Measurements from ENCODE around the gene SLC22A12. TPM values are rescaled to one million over a fixed set of nuclear protein-coding genes. Genes with fewer than 3 reads are reported as not detected.

The SLC22A12 gene
- polyA plus RNA-seq, 1 experiment: not detected

DNA sequence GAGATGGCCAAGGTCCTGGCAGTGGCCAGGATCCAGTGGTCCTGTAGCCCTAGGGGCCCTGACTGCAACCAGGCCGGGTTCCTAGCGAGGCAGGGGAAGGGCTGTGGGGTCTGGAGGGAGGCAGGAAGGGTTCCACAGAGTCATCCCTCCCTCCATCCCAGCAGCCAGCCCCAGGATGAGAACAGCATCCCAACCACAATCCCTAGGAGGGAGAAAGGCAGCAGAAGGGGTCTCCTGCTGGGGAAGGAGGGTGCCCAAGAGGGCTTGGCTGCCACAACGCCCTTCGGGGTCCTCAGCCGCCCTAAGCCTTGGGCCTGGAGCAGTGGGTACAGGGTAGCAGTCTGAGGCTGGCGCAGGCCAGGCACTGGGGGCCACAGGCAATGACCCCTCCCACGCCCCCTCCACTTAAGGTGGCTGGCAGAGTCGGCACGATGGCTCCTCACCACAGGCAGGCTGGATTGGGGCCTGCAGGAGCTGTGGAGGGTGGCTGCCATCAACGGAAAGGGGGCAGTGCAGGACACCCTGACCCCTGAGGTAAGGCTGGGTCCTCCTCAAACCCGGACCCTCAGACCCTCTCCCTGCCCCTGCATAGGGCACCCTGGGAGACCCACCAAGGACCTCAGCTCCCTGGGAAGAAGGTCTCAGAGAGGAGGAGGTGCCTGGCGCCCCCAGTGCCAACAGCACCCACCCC lies 7.2 kb downstream of the SLC22A12 start:
- Histone ChIP-seq H3K27ac (ENCODE audit: low read depth, low read length) (no peak overlapping the region), H3K4me3 (ENCODE audit: low read depth, low read length) (no peak overlapping the region), H3K9me3 (ENCODE audit: control insufficient read depth, insufficient read depth, low read length) (peaks cover 18% of the 10 kb centered on the region), H3K27me3 (ENCODE audit: control insufficient read depth, insufficient read depth, low read length) (peaks cover 6% of the 10 kb centered on the region)
- ChIA-PET POLR2A (no interaction called here), CTCF (no interaction called here)
- TF ChIP-seq, protein P1, sequence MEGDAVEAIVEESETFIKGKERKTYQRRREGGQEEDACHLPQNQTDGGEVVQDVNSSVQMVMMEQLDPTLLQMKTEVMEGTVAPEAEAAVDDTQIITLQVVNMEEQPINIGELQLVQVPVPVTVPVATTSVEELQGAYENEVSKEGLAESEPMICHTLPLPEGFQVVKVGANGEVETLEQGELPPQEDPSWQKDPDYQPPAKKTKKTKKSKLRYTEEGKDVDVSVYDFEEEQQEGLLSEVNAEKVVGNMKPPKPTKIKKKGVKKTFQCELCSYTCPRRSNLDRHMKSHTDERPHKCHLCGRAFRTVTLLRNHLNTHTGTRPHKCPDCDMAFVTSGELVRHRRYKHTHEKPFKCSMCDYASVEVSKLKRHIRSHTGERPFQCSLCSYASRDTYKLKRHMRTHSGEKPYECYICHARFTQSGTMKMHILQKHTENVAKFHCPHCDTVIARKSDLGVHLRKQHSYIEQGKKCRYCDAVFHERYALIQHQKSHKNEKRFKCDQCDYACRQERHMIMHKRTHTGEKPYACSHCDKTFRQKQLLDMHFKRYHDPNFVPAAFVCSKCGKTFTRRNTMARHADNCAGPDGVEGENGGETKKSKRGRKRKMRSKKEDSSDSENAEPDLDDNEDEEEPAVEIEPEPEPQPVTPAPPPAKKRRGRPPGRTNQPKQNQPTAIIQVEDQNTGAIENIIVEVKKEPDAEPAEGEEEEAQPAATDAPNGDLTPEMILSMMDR (IDR thresholded peaks at IDR 0.05; ENCODE audit: low read depth, low read length): no peak
- DNase-seq (ENCODE audit: low read depth, low spot score): no peak

DNA sequence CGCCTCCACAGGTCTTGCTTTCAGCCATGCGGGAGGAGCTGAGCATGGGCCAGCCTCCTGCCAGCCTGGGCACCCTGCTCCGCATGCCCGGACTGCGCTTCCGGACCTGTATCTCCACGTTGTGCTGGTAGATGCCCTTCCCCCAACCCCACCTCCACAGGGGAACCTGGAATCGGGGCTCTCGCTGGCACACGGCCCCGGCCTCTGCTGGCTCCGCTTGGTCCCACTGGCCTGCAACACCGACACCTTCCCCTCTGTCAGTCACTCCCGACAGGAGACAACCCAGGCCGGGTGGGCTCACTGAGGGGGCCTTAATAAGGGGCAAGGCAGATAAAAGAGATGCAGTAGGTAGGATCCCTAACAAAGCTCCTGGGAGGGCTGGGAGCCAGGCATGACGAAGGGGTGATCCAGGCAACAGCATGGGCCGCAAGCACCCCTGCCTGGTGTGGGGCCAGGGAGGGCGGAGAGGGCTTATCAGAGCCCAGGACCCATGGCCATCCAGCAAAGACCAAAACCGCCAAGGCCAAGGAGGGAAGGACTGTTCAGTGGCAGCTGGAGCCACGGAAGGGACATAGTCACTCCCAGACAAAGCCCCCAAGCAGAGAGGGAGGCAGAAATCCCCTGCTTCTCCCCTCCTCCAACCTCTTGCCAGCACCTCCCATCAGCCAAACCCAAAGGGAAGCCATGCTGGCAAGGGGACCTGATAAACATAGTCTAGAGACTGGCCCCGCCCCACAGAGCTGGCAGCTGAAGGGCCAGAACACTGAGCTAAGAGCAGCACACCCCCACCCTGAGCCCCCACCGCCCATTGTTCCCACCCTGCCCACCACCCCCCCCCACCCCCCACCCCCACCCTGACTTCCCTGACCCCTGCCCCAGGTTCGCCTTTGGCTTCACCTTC lies 8.0 kb downstream of the SLC22A12 start:
- ChIA-PET POLR2A (no interaction called here), CTCF (interaction anchor here (0.6 kb wide), 1 partner anchor 194 kb away, joined by 3 read pairs; no protein-coding TSS in a partner anchor)
- TF ChIP-seq, protein P1 (IDR thresholded peaks at IDR 0.05; ENCODE audit: low read depth, low read length): no peak
- Histone ChIP-seq H3K27me3 (ENCODE audit: control insufficient read depth, insufficient read depth, low read length) (peaks cover 6% of the 10 kb centered on the region), H3K9me3 (ENCODE audit: control insufficient read depth, insufficient read depth, low read length) (peaks cover 11% of the 10 kb centered on the region), H3K27ac (ENCODE audit: low read depth, low read length) (no peak overlapping the region), H3K4me3 (ENCODE audit: low read depth, low read length) (no peak overlapping the region)
- DNase-seq (ENCODE audit: low read depth, low spot score): no peak

- POLR2A ChIA-PET: no interaction called here
- peaks cover 10% of the 10 kb centered on the region for H3K27me3 ChIP-seq (ENCODE audit: control insufficient read depth, insufficient read depth, low read length)
- no peak for DNase-seq (ENCODE audit: low read depth, low spot score)
- TF ChIP-seq, protein P1 (IDR thresholded peaks at IDR 0.05; ENCODE audit: low read depth, low read length): no peak
- peaks cover 7% of the 10 kb centered on the region for H3K9me3 ChIP-seq (ENCODE audit: control insufficient read depth, insufficient read depth, low read length)
- H3K4me3 ChIP-seq (ENCODE audit: low read depth, low read length): no peak overlapping the region
- CTCF ChIA-PET: no interaction called here
- no peak overlapping the region for H3K27ac ChIP-seq (ENCODE audit: low read depth, low read length)
Observed at GRCh38 chr11:64599698-64600211, 8.7 kb downstream of the SLC22A12 start.

GRCh38 chr11:64600281-64600992 lies 9.4 kb downstream of the SLC22A12 start:
- DNase-seq (ENCODE audit: low read depth, low spot score): no peak
- Histone ChIP-seq H3K27me3 (ENCODE audit: control insufficient read depth, insufficient read depth, low read length) (peaks cover 15% of the 10 kb centered on the region), H3K9me3 (ENCODE audit: control insufficient read depth, insufficient read depth, low read length) (peaks cover 4% of the 10 kb centered on the region), H3K4me3 (ENCODE audit: low read depth, low read length) (no peak overlapping the region), H3K27ac (ENCODE audit: low read depth, low read length) (no peak overlapping the region)
- CTCF ChIA-PET: no interaction called here
- TF ChIP-seq, protein P1 (IDR thresholded peaks at IDR 0.05; ENCODE audit: low read depth, low read length): no peak
- POLR2A ChIA-PET: no interaction called here
